GM18498 (cell line): Measurements from ENCODE around the gene ZFAND4.
"Not testable (repeated sequence)": the region's sequence is repeated elsewhere in the genome, so short reads cannot be mapped to it uniquely, and the experiment has no call there.

Source experiments
- ATAC-seq: cut with Tn5 transposase; IDR thresholded peaks from one replicate; pipeline ENCODE4 v1.9.1; 2021; ENCODE audit warnings: mild to moderate bottlenecking, moderate library complexity; ENCODE audit not compliant: unreplicated experiment

ZFAND4 gene

GRCh38 chr10:45672181-45673073 lies at the start of gene ZFAND4:
Gene ZFAND4, minus strand, starts transcription at chr10:45672772. Its CDS starts 9,047 bp downstream, at chr10:45663725.
- ATAC-seq, result peak; percentile 97

GRCh38 chr10:45721503-45721902 lies 48.9 kb upstream of the ZFAND4 start:
- ATAC-seq, result not testable (repeated sequence)

- ATAC-seq, result not testable (repeated sequence)
Measured at GRCh38 chr10:45717642-45718041, 45.1 kb upstream of the ZFAND4 start.

GRCh38 chr10:45717053-45717452 lies 44.5 kb upstream of the ZFAND4 start:
- not testable (repeated sequence) for ATAC-seq

- not testable (repeated sequence) for ATAC-seq
Measured at GRCh38 chr10:45711223-45711622, 38.7 kb upstream of the ZFAND4 start.

GRCh38 chr10:45710200-45710796 lies 37.7 kb upstream of the ZFAND4 start:
- ATAC-seq, result peak; percentile 57

- not testable (repeated sequence) for ATAC-seq
Measured at GRCh38 chr10:45678467-45678866, 5.9 kb upstream of the ZFAND4 start.

GRCh38 chr10:45675388-45675787 lies 2.8 kb upstream of the ZFAND4 start:
- no peak for ATAC-seq

- ATAC-seq, result no peak
Measured at GRCh38 chr10:45673074-45673648, 589 bp upstream of the ZFAND4 start.

GRCh38 chr10:45671300-45671699 lies 1.3 kb downstream of the ZFAND4 start:
- not testable (repeated sequence) for ATAC-seq

- not testable (repeated sequence) for ATAC-seq
Measured at GRCh38 chr10:45669897-45670296, 2.7 kb downstream of the ZFAND4 start.

GRCh38 chr10:45660876-45661411 lies 11.6 kb downstream of the ZFAND4 start:
- no peak for ATAC-seq

- ATAC-seq, result no peak
Measured at GRCh38 chr10:45657033-45657926, 15.3 kb downstream of the ZFAND4 start.

- no peak for ATAC-seq
Measured at GRCh38 chr10:45655219-45655618, 17.4 kb downstream of the ZFAND4 start.

GRCh38 chr10:45654753-45655141 lies 17.8 kb downstream of the ZFAND4 start:
- ATAC-seq, result not testable (repeated sequence)

- peak; percentile 76 for ATAC-seq
Measured at GRCh38 chr10:45653454-45653853, 19.1 kb downstream of the ZFAND4 start.

- no peak for ATAC-seq
Measured at GRCh38 chr10:45652511-45652910, 20.1 kb downstream of the ZFAND4 start.

GRCh38 chr10:45649296-45649695 lies 23.3 kb downstream of the ZFAND4 start:
- no peak for ATAC-seq

- no peak for ATAC-seq
Measured at GRCh38 chr10:45647118-45647517, 25.5 kb downstream of the ZFAND4 start.

- ATAC-seq, result no peak
Measured at GRCh38 chr10:45646384-45647050, 26.1 kb downstream of the ZFAND4 start.
